WTC11 (cell line): ENCODE data around the gene KCTD20. TPM values are rescaled to one million over a fixed set of nuclear protein-coding genes. Genes with fewer than 3 reads are reported as not detected.

Experiments
- ATAC-seq: fragments of 200-7000 bp; cut with Tn5 transposase; 2 replicates; pipeline ENCODE4 v1.10.0; 2021; ENCODE audit warnings: mild to moderate bottlenecking, moderate library complexity
- CTCF ChIA-PET: fragments of 300-600 bp; sonication (Branson Sonifier 250); formaldehyde crosslinking; loops from one replicate; lab custom pipeline; 2021; ENCODE audit warnings: antibody characterized with exemption; lab: Charles Lee
- POLR2A ChIA-PET: fragments of 350-600 bp; sonication (Branson Sonifier 250); formaldehyde crosslinking; loops from one replicate; lab custom pipeline; 2021; ENCODE audit warnings: antibody characterized with exemption; lab: Charles Lee
- DNase-seq: peaks from one replicate; pipeline ENCODE4 v3.0.0; 2021; ENCODE audit warnings: low spot score
- H3K27ac Mint-ChIP-seq: 2 replicates; pipeline ENCODE4 v1.8.0; 2021; ENCODE audit warnings: mixed read lengths
- H3K27me3 Mint-ChIP-seq: 2 replicates; pipeline ENCODE4 v1.8.0; 2021; ENCODE audit warnings: low read depth, mild to moderate bottlenecking, moderate library complexity, mixed read lengths
- H3K36me3 Mint-ChIP-seq: 2 replicates; pipeline ENCODE4 v1.8.0; 2021; ENCODE audit warnings: mixed read lengths
- H3K4me1 Mint-ChIP-seq: 2 replicates; pipeline ENCODE4 v1.8.0; 2022; ENCODE audit warnings: mixed read lengths
- H3K4me3 Mint-ChIP-seq: 2 replicates; pipeline ENCODE4 v1.8.0; 2021; ENCODE audit warnings: mild to moderate bottlenecking, moderate library complexity, mixed read lengths
- H3K9me3 Mint-ChIP-seq: 2 replicates; pipeline ENCODE4 v1.8.0; 2021; ENCODE audit warnings: mixed read lengths
- FOXJ3 ChIP-seq: sonication (generic); formaldehyde crosslinking; IDR thresholded peaks from 2 replicates; pipeline ENCODE4 v1.9.0; 2021; ENCODE audit warnings: missing genetic modification reagents, mild to moderate bottlenecking, borderline replicate concordance
- KAT7 ChIP-seq: sonication (generic); formaldehyde crosslinking; IDR thresholded peaks from 2 replicates; pipeline ENCODE4 v1.8.1; 2023; ENCODE audit warnings: missing genetic modification reagents, mild to moderate bottlenecking, borderline replicate concordance
- MXD4 ChIP-seq: fragments of 250-450 bp; sonication (Bioruptor Pico); IDR thresholded peaks from 2 replicates; pipeline ENCODE4 v1.8.0; 2021; ENCODE audit warnings: mild to moderate bottlenecking, moderate library complexity, borderline replicate concordance
- NFATC4 ChIP-seq: fragments of 250-450 bp; sonication (Bioruptor Pico); IDR thresholded peaks from 2 replicates; pipeline ENCODE4 v1.9.0; 2021; ENCODE audit warnings: mild to moderate bottlenecking
- NFE2L1 ChIP-seq: sonication (generic); formaldehyde crosslinking; IDR thresholded peaks from 2 replicates; pipeline ENCODE4 v1.8.1; 2023; ENCODE audit warnings: missing genetic modification reagents
- NFYB ChIP-seq: sonication (generic); formaldehyde crosslinking; conservative IDR thresholded peaks from 2 replicates; pipeline ENCODE4 v1.8.0; 2022; ENCODE audit warnings: low read depth, missing genetic modification reagents
- PRRX2 ChIP-seq: fragments of 250-450 bp; sonication (Bioruptor Pico); IDR thresholded peaks from 2 replicates; pipeline ENCODE4 v1.8.0; 2021; ENCODE audit warnings: mild to moderate bottlenecking
- RELA ChIP-seq: sonication (generic); formaldehyde crosslinking; IDR thresholded peaks from 2 replicates; pipeline ENCODE4 v1.8.1; 2022; ENCODE audit warnings: missing genetic modification reagents, mild to moderate bottlenecking, borderline replicate concordance
- SMAD3 ChIP-seq: sonication (generic); formaldehyde crosslinking; IDR thresholded peaks from 2 replicates; pipeline ENCODE4 v1.8.0; 2022; ENCODE audit warnings: missing genetic modification reagents, mild to moderate bottlenecking, borderline replicate concordance
- SMAD4 ChIP-seq: sonication (generic); formaldehyde crosslinking; IDR thresholded peaks from 2 replicates; pipeline ENCODE4 v1.8.0; 2022; ENCODE audit warnings: mild to moderate bottlenecking, missing genetic modification reagents
- SP1 ChIP-seq: sonication (generic); formaldehyde crosslinking; conservative IDR thresholded peaks from 2 replicates; pipeline ENCODE4 v1.8.1; 2022; ENCODE audit warnings: missing genetic modification reagents
- ZBTB21 ChIP-seq: sonication (generic); formaldehyde crosslinking; IDR thresholded peaks from 2 replicates; pipeline ENCODE4 v1.8.1; 2023; ENCODE audit warnings: mild to moderate bottlenecking, missing genetic modification reagents, borderline replicate concordance
- ZBTB43 ChIP-seq: sonication (generic); formaldehyde crosslinking; IDR thresholded peaks from 2 replicates; pipeline ENCODE4 v1.8.1; 2023; ENCODE audit warnings: mild to moderate bottlenecking, missing genetic modification reagents
- ZNF121 ChIP-seq: sonication (generic); formaldehyde crosslinking; IDR thresholded peaks from 2 replicates; pipeline ENCODE4 v1.8.0; 2023; ENCODE audit warnings: missing genetic modification reagents
- ZNF219 ChIP-seq: sonication (generic); formaldehyde crosslinking; IDR thresholded peaks from 2 replicates; pipeline ENCODE4 v1.8.0; 2023; ENCODE audit warnings: missing genetic modification reagents, mild to moderate bottlenecking, borderline replicate concordance
- ZNF232 ChIP-seq: sonication (generic); formaldehyde crosslinking; IDR thresholded peaks from 2 replicates; pipeline ENCODE4 v1.8.0; 2022; ENCODE audit warnings: mild to moderate bottlenecking, missing genetic modification reagents
- ZNF416 ChIP-seq: fragments of 250-450 bp; sonication (Bioruptor Pico); IDR thresholded peaks from 2 replicates; pipeline ENCODE4 v1.9.0; 2021; ENCODE audit warnings: mild to moderate bottlenecking, inconsistent platforms
- ZNF671 ChIP-seq: fragments of 250-450 bp; sonication (Bioruptor Pico); IDR thresholded peaks from 2 replicates; pipeline ENCODE4 v1.8.0; 2021; ENCODE audit warnings: mild to moderate bottlenecking
- total RNA-seq: library from RNA; stranded (reverse); gene quantifications from 3 replicates; pipeline ENCODE4 v1.2.3, GENCODE V29; 2021
- TF ChIP-seq, protein P1 (sequence below): sonication (generic); formaldehyde crosslinking; IDR thresholded peaks from 2 replicates; pipeline ENCODE4 v1.8.1; 2022; ENCODE audit warnings: mild to moderate bottlenecking, moderate library complexity, missing genetic modification reagents
- TF ChIP-seq, protein P2 (sequence below): sonication (generic); formaldehyde crosslinking; IDR thresholded peaks from 2 replicates; pipeline ENCODE4 v1.8.0; 2023; ENCODE audit warnings: missing genetic modification reagents
- TF ChIP-seq, protein P3 (sequence below): sonication (generic); formaldehyde crosslinking; IDR thresholded peaks from 2 replicates; pipeline ENCODE4 v1.8.1; 2022; ENCODE audit warnings: missing genetic modification reagents, borderline replicate concordance

The KCTD20 gene
- total RNA-seq, 1 experiment from 2014 or later = 26.7 TPM

GRCh38 chr6:36505744-36506534, 63.1 kb downstream of the KCTD20 start:
- Mint-ChIP-seq H3K9me3 (peaks cover 13% of the 10 kb centered on the region), H3K36me3 (peaks cover 35% of the 10 kb centered on the region), H3K4me3 (no peak overlapping the region), H3K27ac (no peak overlapping the region), H3K27me3 (no peaks in the 10 kb centered on the region), H3K4me1 (no peaks in the 10 kb centered on the region)
- POLR2A ChIA-PET = interaction anchor here (0.5 kb wide), 1 partner anchor 62 kb away, joined by 3 read pairs; no protein-coding TSS in a partner anchor
- DNase-seq = no peak
- no peak for ATAC-seq
- CTCF ChIA-PET = no interaction called here
- TF ChIP-seq SMAD3 (CRISPR knock-in tag) = no peak
- no peak for TF ChIP-seq SP1
- TF ChIP-seq, protein P1, sequence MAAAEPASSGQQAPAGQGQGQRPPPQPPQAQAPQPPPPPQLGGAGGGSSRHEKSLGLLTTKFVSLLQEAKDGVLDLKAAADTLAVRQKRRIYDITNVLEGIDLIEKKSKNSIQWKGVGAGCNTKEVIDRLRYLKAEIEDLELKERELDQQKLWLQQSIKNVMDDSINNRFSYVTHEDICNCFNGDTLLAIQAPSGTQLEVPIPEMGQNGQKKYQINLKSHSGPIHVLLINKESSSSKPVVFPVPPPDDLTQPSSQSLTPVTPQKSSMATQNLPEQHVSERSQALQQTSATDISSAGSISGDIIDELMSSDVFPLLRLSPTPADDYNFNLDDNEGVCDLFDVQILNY (CRISPR knock-in tag) = no peak
- no peak for TF ChIP-seq ZNF416 (CRISPR knock-in tag)
- no peak for TF ChIP-seq NFATC4 (CRISPR knock-in tag)
- no peak for TF ChIP-seq NFE2L1 (CRISPR knock-in tag)

- H3K27me3 Mint-ChIP-seq = no peaks in the 10 kb centered on the region
- no peak overlapping the region for H3K27ac Mint-ChIP-seq
- ATAC-seq = no peak
- POLR2A ChIA-PET = no interaction called here
- H3K4me1 Mint-ChIP-seq = no peaks in the 10 kb centered on the region
- peaks cover 42% of the 10 kb centered on the region for H3K36me3 Mint-ChIP-seq
- CTCF ChIA-PET = no interaction called here
- H3K4me3 Mint-ChIP-seq = no peak overlapping the region
- TF ChIP-seq ZNF232 (no peak), RELA (no peak), KAT7 (CRISPR knock-in tag) (no peak), ZNF219 (CRISPR knock-in tag) (no peak), SMAD4 (CRISPR knock-in tag) (no peak), FOXJ3 (CRISPR knock-in tag) (no peak), MXD4 (CRISPR knock-in tag) (no peak), ZBTB43 (CRISPR knock-in tag) (no peak), ZBTB21 (CRISPR knock-in tag) (no peak)
- TF ChIP-seq, all 79 proteins: peak for 0
- H3K9me3 Mint-ChIP-seq = peaks cover 14% of the 10 kb centered on the region
- DNase-seq = no peak
Observed at GRCh38 chr6:36506611-36507010, 63.8 kb downstream of the KCTD20 start.

DNA sequence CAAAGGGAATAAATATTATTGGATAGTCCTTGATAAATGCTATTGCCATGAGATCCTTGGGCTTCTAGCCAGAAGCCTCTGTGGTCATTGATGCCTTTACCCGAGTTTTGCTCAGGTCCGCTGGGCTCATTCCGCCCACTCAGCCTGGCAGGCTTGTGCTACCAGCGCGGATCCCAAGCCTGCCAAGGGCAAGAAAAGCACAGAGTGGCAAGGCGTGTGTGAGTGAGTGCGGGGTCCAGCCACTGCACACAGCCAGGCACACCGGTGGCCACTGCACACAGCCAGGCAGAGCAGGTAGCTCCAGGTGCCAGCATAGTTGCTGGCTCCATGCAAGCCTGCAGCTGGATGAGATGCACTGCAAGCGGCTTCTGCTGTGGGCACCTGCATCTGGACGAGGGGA, 65.7 kb downstream of the KCTD20 start:
- H3K4me3 Mint-ChIP-seq = no peak overlapping the region
- no peak for ATAC-seq
- H3K9me3 Mint-ChIP-seq = peaks cover 14% of the 10 kb centered on the region
- no peak for DNase-seq
- TF ChIP-seq NFYB = no peak
- TF ChIP-seq, protein P2, sequence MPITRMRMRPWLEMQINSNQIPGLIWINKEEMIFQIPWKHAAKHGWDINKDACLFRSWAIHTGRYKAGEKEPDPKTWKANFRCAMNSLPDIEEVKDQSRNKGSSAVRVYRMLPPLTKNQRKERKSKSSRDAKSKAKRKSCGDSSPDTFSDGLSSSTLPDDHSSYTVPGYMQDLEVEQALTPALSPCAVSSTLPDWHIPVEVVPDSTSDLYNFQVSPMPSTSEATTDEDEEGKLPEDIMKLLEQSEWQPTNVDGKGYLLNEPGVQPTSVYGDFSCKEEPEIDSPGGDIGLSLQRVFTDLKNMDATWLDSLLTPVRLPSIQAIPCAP (CRISPR knock-in tag) = no peak
- TF ChIP-seq, protein P3, sequence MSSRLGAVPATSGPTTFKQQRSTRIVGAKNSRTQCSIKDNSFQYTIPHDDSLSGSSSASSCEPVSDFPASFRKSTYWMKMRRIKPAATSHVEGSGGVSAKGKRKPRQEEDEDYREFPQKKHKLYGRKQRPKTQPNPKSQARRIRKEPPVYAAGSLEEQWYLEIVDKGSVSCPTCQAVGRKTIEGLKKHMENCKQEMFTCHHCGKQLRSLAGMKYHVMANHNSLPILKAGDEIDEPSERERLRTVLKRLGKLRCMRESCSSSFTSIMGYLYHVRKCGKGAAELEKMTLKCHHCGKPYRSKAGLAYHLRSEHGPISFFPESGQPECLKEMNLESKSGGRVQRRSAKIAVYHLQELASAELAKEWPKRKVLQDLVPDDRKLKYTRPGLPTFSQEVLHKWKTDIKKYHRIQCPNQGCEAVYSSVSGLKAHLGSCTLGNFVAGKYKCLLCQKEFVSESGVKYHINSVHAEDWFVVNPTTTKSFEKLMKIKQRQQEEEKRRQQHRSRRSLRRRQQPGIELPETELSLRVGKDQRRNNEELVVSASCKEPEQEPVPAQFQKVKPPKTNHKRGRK (CRISPR knock-in tag) = no peak
- no peak for TF ChIP-seq ZNF671
- TF ChIP-seq ZNF121 (CRISPR knock-in tag) = no peak
- TF ChIP-seq PRRX2 (CRISPR knock-in tag) = no peak
- peaks cover 49% of the 10 kb centered on the region for H3K36me3 Mint-ChIP-seq
- ChIA-PET CTCF (no interaction called here), POLR2A (interaction anchor here (0.7 kb wide), 1 partner anchor 57 kb away, joined by 3 read pairs; no protein-coding TSS in a partner anchor)
- no peaks in the 10 kb centered on the region for H3K27me3 Mint-ChIP-seq
- no peak overlapping the region for H3K27ac Mint-ChIP-seq
- no peaks in the 10 kb centered on the region for H3K4me1 Mint-ChIP-seq
